ENCODE data around the gene PES1. TPM values are rescaled to one million over a fixed set of nuclear protein-coding genes. Genes with fewer than 3 reads are reported as not detected.
"Not testable (repeated sequence)": the region's sequence is repeated elsewhere in the genome, so short reads cannot be mapped to it uniquely, and the experiment has no call there.

Gene PES1
- total RNA-seq, 1 experiment from 2014 or later, result 145 TPM

DNA sequence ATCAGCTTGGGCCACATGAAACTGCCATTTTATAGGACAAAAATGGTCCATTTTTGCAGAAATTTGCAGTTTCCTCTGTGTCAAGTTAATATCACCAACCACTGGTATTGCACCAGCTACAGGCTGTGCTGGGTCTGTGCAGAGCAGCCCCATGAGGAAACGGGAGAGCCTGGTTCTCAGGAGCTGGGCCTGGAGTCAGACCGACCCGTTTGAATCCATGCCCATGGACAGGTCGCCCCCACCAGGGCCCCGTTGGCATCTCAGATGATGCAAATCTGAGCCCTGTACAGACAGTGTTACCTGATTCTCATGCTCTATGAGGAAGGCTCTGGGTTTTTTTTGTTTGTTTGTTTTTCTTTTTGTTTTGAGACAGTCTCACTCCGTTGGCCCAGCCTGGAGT, 35.3 kb downstream of the PES1 start:
- no peak for DNase-seq (ENCODE audit: unreplicated experiment)
- H3K9me3 Mint-ChIP-seq (ENCODE audit: unreplicated experiment), result no peaks in the 10 kb centered on the region

DNA sequence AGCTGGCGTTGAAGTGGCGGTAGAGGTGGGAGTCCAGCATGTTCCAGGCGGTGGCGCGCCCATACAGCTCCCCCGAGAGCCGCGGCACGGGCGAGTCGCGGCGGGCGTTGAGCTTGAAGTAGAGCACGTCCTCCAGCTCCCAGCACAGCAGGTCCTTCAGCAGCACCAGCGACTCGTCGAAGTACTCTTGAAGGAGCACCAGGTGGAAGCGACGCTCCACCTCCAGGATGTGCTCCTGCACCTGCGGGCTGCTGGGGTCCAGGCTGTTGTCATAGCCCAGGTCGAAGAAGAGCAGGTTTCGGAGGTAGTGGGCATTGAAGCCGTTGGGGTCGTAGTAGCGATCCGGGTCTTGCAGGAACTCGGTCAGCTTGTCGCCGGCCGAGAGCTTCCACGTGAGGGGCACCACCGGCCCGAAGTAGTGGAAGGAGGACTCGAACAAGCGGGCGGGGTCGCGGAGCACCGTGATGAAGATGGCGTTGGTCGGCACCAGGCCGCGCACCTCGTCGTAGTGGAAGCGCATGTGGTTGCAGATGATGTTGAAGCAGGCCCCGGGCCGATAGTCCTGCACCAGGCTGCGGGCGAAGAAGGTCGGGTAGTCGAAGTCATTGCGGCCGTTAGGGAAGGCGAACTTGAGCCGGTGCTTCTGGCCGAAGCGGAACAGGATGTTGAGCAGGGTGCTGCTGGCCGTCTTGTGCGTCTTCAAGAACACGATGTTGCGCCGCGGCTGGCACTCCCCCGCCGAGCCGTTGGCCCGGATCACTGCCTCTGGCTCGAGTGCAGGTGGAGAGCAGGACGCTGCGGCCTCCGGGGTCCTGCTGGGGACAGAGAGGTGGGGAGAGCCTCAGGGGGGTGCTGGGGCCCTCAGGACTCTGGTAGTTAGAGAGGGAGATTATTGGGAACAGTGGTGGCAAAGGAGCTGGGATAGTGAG, 36.2 kb downstream of the PES1 start:
- CTCF ChIA-PET, result no interaction called here
- no peak overlapping the region for H3K4me3 Mint-ChIP-seq (ENCODE audit: unreplicated experiment)
- TF ChIP-seq, protein P1, sequence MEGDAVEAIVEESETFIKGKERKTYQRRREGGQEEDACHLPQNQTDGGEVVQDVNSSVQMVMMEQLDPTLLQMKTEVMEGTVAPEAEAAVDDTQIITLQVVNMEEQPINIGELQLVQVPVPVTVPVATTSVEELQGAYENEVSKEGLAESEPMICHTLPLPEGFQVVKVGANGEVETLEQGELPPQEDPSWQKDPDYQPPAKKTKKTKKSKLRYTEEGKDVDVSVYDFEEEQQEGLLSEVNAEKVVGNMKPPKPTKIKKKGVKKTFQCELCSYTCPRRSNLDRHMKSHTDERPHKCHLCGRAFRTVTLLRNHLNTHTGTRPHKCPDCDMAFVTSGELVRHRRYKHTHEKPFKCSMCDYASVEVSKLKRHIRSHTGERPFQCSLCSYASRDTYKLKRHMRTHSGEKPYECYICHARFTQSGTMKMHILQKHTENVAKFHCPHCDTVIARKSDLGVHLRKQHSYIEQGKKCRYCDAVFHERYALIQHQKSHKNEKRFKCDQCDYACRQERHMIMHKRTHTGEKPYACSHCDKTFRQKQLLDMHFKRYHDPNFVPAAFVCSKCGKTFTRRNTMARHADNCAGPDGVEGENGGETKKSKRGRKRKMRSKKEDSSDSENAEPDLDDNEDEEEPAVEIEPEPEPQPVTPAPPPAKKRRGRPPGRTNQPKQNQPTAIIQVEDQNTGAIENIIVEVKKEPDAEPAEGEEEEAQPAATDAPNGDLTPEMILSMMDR (IDR thresholded peaks at IDR 0.05; ENCODE audit: unreplicated experiment), result no peak

More for the DNA sequence above, 35.3 kb downstream of the PES1 start:
- TF ChIP-seq, protein P1 (IDR thresholded peaks at IDR 0.05; ENCODE audit: unreplicated experiment), result no peak
- no peaks in the 10 kb centered on the region for H3K27me3 Mint-ChIP-seq (ENCODE audit: insufficient read depth, unreplicated experiment)
- H3K4me1 Mint-ChIP-seq (ENCODE audit: insufficient read depth, unreplicated experiment), result no peaks in the 10 kb centered on the region
- H3K27ac Mint-ChIP-seq (ENCODE audit: low read depth, unreplicated experiment), result no peak overlapping the region
- intact Hi-C loops (cut with micrococcal nuclease), result no loop called here
- H3K36me3 Mint-ChIP-seq (ENCODE audit: insufficient read depth, unreplicated experiment), result no peaks in the 10 kb centered on the region
- ChIA-PET POLR2A (no interaction called here), CTCF (interaction anchor here (1.0 kb wide), 1 partner anchor 110 kb away, joined by 3 read pairs; no protein-coding TSS in a partner anchor)
- H3K4me3 Mint-ChIP-seq (ENCODE audit: unreplicated experiment), result no peak overlapping the region
- BruUV-seq (replicated peaks), result no TSS peak

DNA sequence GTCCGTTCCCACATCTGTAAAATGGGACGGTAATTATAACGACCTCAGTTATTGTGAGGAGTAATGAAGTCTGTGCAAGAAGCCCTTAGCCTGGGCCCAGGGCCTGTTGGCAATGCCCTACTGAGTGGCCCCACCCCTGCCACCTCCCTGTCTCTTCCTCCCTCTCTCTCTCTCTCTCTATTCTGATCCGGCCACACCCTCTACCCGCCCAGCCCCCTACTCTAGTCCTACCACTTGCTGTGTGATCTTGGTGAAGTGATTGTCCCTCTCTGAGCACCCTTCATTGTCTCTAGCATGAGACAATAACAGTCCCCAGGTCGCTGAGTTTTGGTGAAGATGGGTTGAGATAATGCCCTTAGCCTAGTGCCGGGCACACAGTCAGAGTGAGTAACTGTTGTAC, 37.7 kb downstream of the PES1 start:
- ChIA-PET POLR2A (no interaction called here), CTCF (no interaction called here)
- Mint-ChIP-seq H3K27ac (ENCODE audit: low read depth, unreplicated experiment) (no peak overlapping the region), H3K4me1 (ENCODE audit: insufficient read depth, unreplicated experiment) (no peaks in the 10 kb centered on the region), H3K27me3 (ENCODE audit: insufficient read depth, unreplicated experiment) (no peaks in the 10 kb centered on the region), H3K4me3 (ENCODE audit: unreplicated experiment) (no peak overlapping the region), H3K36me3 (ENCODE audit: insufficient read depth, unreplicated experiment) (no peaks in the 10 kb centered on the region), H3K9me3 (ENCODE audit: unreplicated experiment) (no peaks in the 10 kb centered on the region)
- TF ChIP-seq, protein P1 (IDR thresholded peaks at IDR 0.05; ENCODE audit: unreplicated experiment), result no peak
- BruUV-seq (replicated peaks), result no TSS peak
- no peak for DNase-seq (ENCODE audit: unreplicated experiment)
- intact Hi-C loops (cut with micrococcal nuclease), result no loop called here

More for the DNA sequence above, 36.2 kb downstream of the PES1 start:
- intact Hi-C loops (cut with micrococcal nuclease), result no loop called here
- H3K4me1 Mint-ChIP-seq (ENCODE audit: insufficient read depth, unreplicated experiment), result no peaks in the 10 kb centered on the region
- no TSS peak for BruUV-seq (replicated peaks)
- POLR2A ChIA-PET, result no interaction called here
- no peaks in the 10 kb centered on the region for H3K27me3 Mint-ChIP-seq (ENCODE audit: insufficient read depth, unreplicated experiment)
- no peak for DNase-seq (ENCODE audit: unreplicated experiment)
- no peaks in the 10 kb centered on the region for H3K36me3 Mint-ChIP-seq (ENCODE audit: insufficient read depth, unreplicated experiment)
- H3K9me3 Mint-ChIP-seq (ENCODE audit: unreplicated experiment), result no peaks in the 10 kb centered on the region
- no peak overlapping the region for H3K27ac Mint-ChIP-seq (ENCODE audit: low read depth, unreplicated experiment)

GRCh38 chr22:30552719-30553118, 39.0 kb downstream of the PES1 start:
- DNase-seq (ENCODE audit: unreplicated experiment), result no peak
- ChIA-PET POLR2A (no interaction called here), CTCF (no interaction called here)
- Mint-ChIP-seq H3K36me3 (ENCODE audit: insufficient read depth, unreplicated experiment) (no peaks in the 10 kb centered on the region), H3K4me3 (ENCODE audit: unreplicated experiment) (no peak overlapping the region), H3K27me3 (ENCODE audit: insufficient read depth, unreplicated experiment) (no peaks in the 10 kb centered on the region), H3K4me1 (ENCODE audit: insufficient read depth, unreplicated experiment) (no peaks in the 10 kb centered on the region), H3K27ac (ENCODE audit: low read depth, unreplicated experiment) (no peak overlapping the region), H3K9me3 (ENCODE audit: unreplicated experiment) (no peaks in the 10 kb centered on the region)
- intact Hi-C loops (cut with micrococcal nuclease), result no loop called here
- TF ChIP-seq, protein P1 (IDR thresholded peaks at IDR 0.05; ENCODE audit: unreplicated experiment), result no peak
- BruUV-seq (replicated peaks), result no TSS peak

- POLR2A ChIA-PET, result not testable (repeated sequence)
These were observed 39.9 kb downstream of the PES1 start for GRCh38 chr22:30551813-30552212.

More at GRCh38 chr22:30551813-30552212, 39.9 kb downstream of the PES1 start:
- H3K4me1 Mint-ChIP-seq (ENCODE audit: insufficient read depth, unreplicated experiment); H3K27me3 Mint-ChIP-seq (ENCODE audit: insufficient read depth, unreplicated experiment); BruUV-seq (replicated peaks); DNase-seq (ENCODE audit: unreplicated experiment); H3K4me3 Mint-ChIP-seq (ENCODE audit: unreplicated experiment); H3K27ac Mint-ChIP-seq (ENCODE audit: low read depth, unreplicated experiment); H3K9me3 Mint-ChIP-seq (ENCODE audit: unreplicated experiment); H3K36me3 Mint-ChIP-seq (ENCODE audit: insufficient read depth, unreplicated experiment); intact Hi-C loops (cut with micrococcal nuclease): not testable (repeated sequence)
- CTCF ChIA-PET, result interaction anchor here (0.6 kb wide), 1 partner anchor 51 kb away, joined by 3 read pairs; no protein-coding TSS in a partner anchor

All from MCF 10A (cell line).